Putamen (tissue), 1 donor: ENCODE results near the gene GHRH.

Experiments
- DNase-seq: peaks from one replicate; pipeline ENCODE4 v3.0.0-alpha.2; 2016; ENCODE audit warnings: low spot score

Gene GHRH

GRCh38 chr20:37261714-37262113 lies at the start of gene GHRH:
Gene GHRH, minus strand, starts transcription at chr20:37261814. Its CDS starts 4,925 bp downstream, at chr20:37256889.
- no peak for DNase-seq

- no peak for DNase-seq
Observed at GRCh38 chr20:37310951-37311350, 49.3 kb upstream of the GHRH start.

- no peak for DNase-seq
Observed at GRCh38 chr20:37309936-37310590, 48.4 kb upstream of the GHRH start.

GRCh38 chr20:37309290-37309689 lies 47.7 kb upstream of the GHRH start:
- DNase-seq = no peak

GRCh38 chr20:37308086-37309050 lies 46.8 kb upstream of the GHRH start:
- DNase-seq = no peak

- DNase-seq = no peak
Observed at GRCh38 chr20:37305839-37306238, 44.2 kb upstream of the GHRH start.

- no peak for DNase-seq
Observed at GRCh38 chr20:37305079-37305478, 43.5 kb upstream of the GHRH start.

- DNase-seq = no peak
Observed at GRCh38 chr20:37303637-37304036, 42.0 kb upstream of the GHRH start.

GRCh38 chr20:37302981-37303380 lies 41.4 kb upstream of the GHRH start:
- no peak for DNase-seq

GRCh38 chr20:37301558-37301957 lies 39.9 kb upstream of the GHRH start:
- DNase-seq = no peak

GRCh38 chr20:37301120-37301519 lies 39.5 kb upstream of the GHRH start:
- no peak for DNase-seq

- no peak for DNase-seq
Observed at GRCh38 chr20:37299718-37300528, 38.3 kb upstream of the GHRH start.

- no peak for DNase-seq
Observed at GRCh38 chr20:37298190-37298939, 36.8 kb upstream of the GHRH start.

GRCh38 chr20:37297066-37297736 lies 35.6 kb upstream of the GHRH start:
- no peak for DNase-seq

GRCh38 chr20:37296371-37296770 lies 34.8 kb upstream of the GHRH start:
- DNase-seq = no peak

- DNase-seq = no peak
Observed at GRCh38 chr20:37295595-37295994, 34.0 kb upstream of the GHRH start.

GRCh38 chr20:37295001-37295400 lies 33.4 kb upstream of the GHRH start:
- DNase-seq = no peak

- no peak for DNase-seq
Observed at GRCh38 chr20:37294262-37294981, 32.8 kb upstream of the GHRH start.

GRCh38 chr20:37293301-37293943 lies 31.8 kb upstream of the GHRH start:
- no peak for DNase-seq

GRCh38 chr20:37291724-37292126 lies 30.1 kb upstream of the GHRH start:
- no peak for DNase-seq
